CD4-positive, CD25-positive, alpha-beta regulatory T cell (primary cell): ENCODE data around the gene TEAD4. TPM values are rescaled to one million over a fixed set of nuclear protein-coding genes. Genes with fewer than 3 reads are reported as not detected.

Experiments used
- ATAC-seq, 2 donors: fragments of 150-1000 bp; cut with Tn5 transposase; one replicate each; pipeline ENCODE4 v1.10.0; 2021; ENCODE audit warnings: low read depth in 2 of 2, moderate number of reproducible peaks in 2 of 2, moderate library complexity in 1 of 2
- DNase-seq, 3 donors: peaks; one replicate each; pipeline versions ENCODE4 v3.0.0 to v3.0.0-alpha.2; 2012 to 2022; ENCODE audit warnings: mixed read lengths in 1 of 3
- H3K27ac ChIP-seq: one replicate; pipeline ENCODE4 v1.7.0; 2013; ENCODE audit warnings: mild to moderate bottlenecking, low read length; ENCODE audit not compliant: insufficient read depth, poor library complexity, severe bottlenecking
- H3K27me3 ChIP-seq: one replicate; pipeline ENCODE4 v1.7.0; 2013; ENCODE audit warnings: low read length; ENCODE audit not compliant: control insufficient read depth, insufficient read depth
- H3K36me3 ChIP-seq: one replicate; pipeline ENCODE4 v1.7.0; 2013; ENCODE audit warnings: mild to moderate bottlenecking, low read length, moderate library complexity; ENCODE audit not compliant: control insufficient read depth, insufficient read depth
- H3K4me1 ChIP-seq: 2 replicates; pipeline ENCODE4 v1.7.0; 2013; ENCODE audit warnings: mild to moderate bottlenecking, low read length; ENCODE audit not compliant: insufficient read depth, control insufficient read depth, poor library complexity, severe bottlenecking
- H3K4me3 ChIP-seq: one replicate; pipeline ENCODE4 v1.7.0; 2013; ENCODE audit warnings: low read depth, mild to moderate bottlenecking, low read length, moderate library complexity
- H3K9me3 ChIP-seq, 2 experiments: 1 replicate in 1 of 2; 2 replicates in 1 of 2; pipeline ENCODE4 v1.7.0; 2013; ENCODE audit warnings: low read length in 2 of 2, mild to moderate bottlenecking in 1 of 2, moderate library complexity in 1 of 2; ENCODE audit not compliant: control insufficient read depth in 2 of 2
- H3K27ac Mint-ChIP-seq, 3 donors: one replicate each; pipeline ENCODE4 v1.8.0; 2020 to 2022; ENCODE audit warnings: mild to moderate bottlenecking in 3 of 3, mixed read lengths in 3 of 3, moderate library complexity in 2 of 3
- H3K27me3 Mint-ChIP-seq: one replicate; pipeline ENCODE4 v1.8.0; 2022; ENCODE audit warnings: mild to moderate bottlenecking, mixed read lengths
- H3K36me3 Mint-ChIP-seq: one replicate; pipeline ENCODE4 v1.8.0; 2020; ENCODE audit warnings: mixed read lengths
- H3K4me1 Mint-ChIP-seq, 4 donors: one replicate each; pipeline ENCODE4 v1.8.0; 2020 to 2022; ENCODE audit warnings: mixed read lengths in 4 of 4, mild to moderate bottlenecking in 1 of 4
- H3K4me3 Mint-ChIP-seq, 4 donors: one replicate each; pipeline ENCODE4 v1.8.0; 2020 to 2022; ENCODE audit warnings: mild to moderate bottlenecking in 4 of 4, mixed read lengths in 4 of 4, moderate library complexity in 3 of 4
- H3K9me3 Mint-ChIP-seq, 7 donors: one replicate each; pipeline ENCODE4 v1.8.0; 2020 to 2022; ENCODE audit warnings: mixed read lengths in 7 of 7, mild to moderate bottlenecking in 3 of 7, moderate library complexity in 2 of 7
- polyA plus RNA-seq, 4 donors: library from polyadenylated mRNA; unstranded; fragments of 300-500 nt; fragmentation: Illumina TruSeq; gene quantifications; one replicate each; pipeline ENCODE4 v1.2.3, GENCODE V29; 2021
- total RNA-seq: library from RNA; stranded (reverse); gene quantifications from one replicate; pipeline ENCODE4 v1.2.3, GENCODE V29; 2022

TEAD4 gene
- total and polyA plus RNA-seq, 5 donors from 2014 or later = not detected

GRCh38 chr12:3035171-3035570 lies 76.0 kb downstream of the TEAD4 start:
- Histone ChIP-seq H3K27ac (no peak overlapping the region), H3K27me3 (no peaks in the 10 kb centered on the region), H3K9me3 (no peaks in the 10 kb centered on the region), H3K36me3 (no peaks in the 10 kb centered on the region), H3K4me1 (no peaks in the 10 kb centered on the region), H3K4me3 (no peak overlapping the region)
- peaks cover 0 to 2% (median 0%) of the 10 kb centered on the region in 7 donors for H3K9me3 Mint-ChIP-seq
- no peaks in the 10 kb centered on the region for H3K36me3 Mint-ChIP-seq
- ATAC-seq (no peak), DNase-seq (no peak)
- no peak overlapping the region for H3K4me3 Mint-ChIP-seq
- H3K27ac Mint-ChIP-seq = no peak overlapping the region
- H3K4me1 Mint-ChIP-seq = no peaks in the 10 kb centered on the region
- no peaks in the 10 kb centered on the region for H3K27me3 Mint-ChIP-seq

- DNase-seq (no peak), ATAC-seq (no peak)
- no peak overlapping the region for H3K4me3 Mint-ChIP-seq
- no peak overlapping the region for H3K4me3 ChIP-seq
- no peaks in the 10 kb centered on the region for H3K9me3 ChIP-seq
- H3K27me3 ChIP-seq = no peaks in the 10 kb centered on the region
- H3K36me3 ChIP-seq = no peaks in the 10 kb centered on the region
- H3K4me1 Mint-ChIP-seq = no peaks in the 10 kb centered on the region
- no peaks in the 10 kb centered on the region for H3K27me3 Mint-ChIP-seq
- H3K27ac Mint-ChIP-seq = no peak overlapping the region
- no peaks in the 10 kb centered on the region for H3K36me3 Mint-ChIP-seq
- no peaks in the 10 kb centered on the region for H3K4me1 ChIP-seq
- no peak overlapping the region for H3K27ac ChIP-seq
- H3K9me3 Mint-ChIP-seq = peaks cover 0 to 2% (median 0%) of the 10 kb centered on the region in 7 donors
These were observed 76.9 kb downstream of the TEAD4 start for GRCh38 chr12:3035815-3036702.

- Histone ChIP-seq H3K4me3 (no peak overlapping the region), H3K9me3 (no peaks in the 10 kb centered on the region), H3K36me3 (no peaks in the 10 kb centered on the region), H3K4me1 (no peaks in the 10 kb centered on the region), H3K27ac (no peak overlapping the region), H3K27me3 (no peaks in the 10 kb centered on the region)
- DNase-seq = no peak
- Mint-ChIP-seq H3K27ac (no peak overlapping the region), H3K36me3 (no peaks in the 10 kb centered on the region), H3K9me3 (peaks cover 0 to 2% (median 0%) of the 10 kb centered on the region in 7 donors), H3K27me3 (peaks cover 5% of the 10 kb centered on the region), H3K4me1 (no peaks in the 10 kb centered on the region), H3K4me3 (no peak overlapping the region)
- no peak for ATAC-seq
These were observed 77.9 kb downstream of the TEAD4 start for GRCh38 chr12:3036901-3037600.

- H3K9me3 ChIP-seq = no peaks in the 10 kb centered on the region
- H3K27ac Mint-ChIP-seq = no peak overlapping the region
- no peak overlapping the region for H3K27ac ChIP-seq
- no peak for DNase-seq
- H3K27me3 ChIP-seq = peaks cover 2% of the 10 kb centered on the region
- no peaks in the 10 kb centered on the region for H3K36me3 ChIP-seq
- ATAC-seq = no peak
- no peaks in the 10 kb centered on the region for H3K4me1 Mint-ChIP-seq
- no peaks in the 10 kb centered on the region for H3K4me1 ChIP-seq
- peaks cover 13% of the 10 kb centered on the region for H3K27me3 Mint-ChIP-seq
- H3K9me3 Mint-ChIP-seq = peaks cover 0 to 2% (median 0%) of the 10 kb centered on the region in 7 donors
- H3K4me3 Mint-ChIP-seq = no peak overlapping the region
- no peaks in the 10 kb centered on the region for H3K36me3 Mint-ChIP-seq
- no peak overlapping the region for H3K4me3 ChIP-seq
These were observed 79.0 kb downstream of the TEAD4 start for GRCh38 chr12:3038166-3038565.

- Histone ChIP-seq H3K27ac (no peak overlapping the region), H3K9me3 (no peaks in the 10 kb centered on the region), H3K36me3 (no peaks in the 10 kb centered on the region), H3K4me3 (no peak overlapping the region), H3K4me1 (no peaks in the 10 kb centered on the region), H3K27me3 (peaks cover 2% of the 10 kb centered on the region)
- Mint-ChIP-seq H3K4me1 (no peaks in the 10 kb centered on the region), H3K27me3 (peaks cover 17% of the 10 kb centered on the region), H3K27ac (no peak overlapping the region), H3K4me3 (no peak overlapping the region), H3K9me3 (peaks cover 0 to 2% (median 0%) of the 10 kb centered on the region in 7 donors), H3K36me3 (no peaks in the 10 kb centered on the region)
- DNase-seq (no peak), ATAC-seq (no peak)
These were observed 79.8 kb downstream of the TEAD4 start for GRCh38 chr12:3038926-3039510.

GRCh38 chr12:3040026-3040656 lies 80.9 kb downstream of the TEAD4 start:
- Mint-ChIP-seq H3K4me1 (no peaks in the 10 kb centered on the region), H3K36me3 (no peaks in the 10 kb centered on the region), H3K4me3 (no peak overlapping the region), H3K27me3 (peaks cover 22% of the 10 kb centered on the region), H3K9me3 (peaks cover 0 to 2% (median 0%) of the 10 kb centered on the region in 7 donors), H3K27ac (no peak overlapping the region)
- Histone ChIP-seq H3K9me3 (no peaks in the 10 kb centered on the region), H3K27me3 (peaks cover 2% of the 10 kb centered on the region), H3K36me3 (no peaks in the 10 kb centered on the region), H3K4me1 (no peaks in the 10 kb centered on the region), H3K27ac (no peak overlapping the region), H3K4me3 (no peak overlapping the region)
- no peak for DNase-seq
- no peak for ATAC-seq

- no peaks in the 10 kb centered on the region for H3K4me1 ChIP-seq
- Mint-ChIP-seq H3K27ac (no peak overlapping the region), H3K36me3 (no peaks in the 10 kb centered on the region), H3K4me1 (no peaks in the 10 kb centered on the region), H3K4me3 (no peak overlapping the region), H3K9me3 (peaks cover 0 to 2% (median 0%) of the 10 kb centered on the region in 7 donors), H3K27me3 (peaks cover 22% of the 10 kb centered on the region)
- DNase-seq = no peak
- peaks cover 2% of the 10 kb centered on the region for H3K27me3 ChIP-seq
- H3K9me3 ChIP-seq = no peaks in the 10 kb centered on the region
- no peak for ATAC-seq
- H3K36me3 ChIP-seq = no peaks in the 10 kb centered on the region
- no peak overlapping the region for H3K27ac ChIP-seq
- H3K4me3 ChIP-seq = no peak overlapping the region
These were observed 81.7 kb downstream of the TEAD4 start for GRCh38 chr12:3040663-3041544.
